ENCODE results near the gene UPF3A. TPM values are rescaled to one million over a fixed set of nuclear protein-coding genes. Genes with fewer than 3 reads are reported as not detected.

The UPF3A gene
- total and polyA plus RNA-seq, 9 of the 15 experiments (the other 6 are each of a cell fraction or from before 2014, with no cell fraction given) = 15.6 to 76.5 (median 40.9) TPM

DNA sequence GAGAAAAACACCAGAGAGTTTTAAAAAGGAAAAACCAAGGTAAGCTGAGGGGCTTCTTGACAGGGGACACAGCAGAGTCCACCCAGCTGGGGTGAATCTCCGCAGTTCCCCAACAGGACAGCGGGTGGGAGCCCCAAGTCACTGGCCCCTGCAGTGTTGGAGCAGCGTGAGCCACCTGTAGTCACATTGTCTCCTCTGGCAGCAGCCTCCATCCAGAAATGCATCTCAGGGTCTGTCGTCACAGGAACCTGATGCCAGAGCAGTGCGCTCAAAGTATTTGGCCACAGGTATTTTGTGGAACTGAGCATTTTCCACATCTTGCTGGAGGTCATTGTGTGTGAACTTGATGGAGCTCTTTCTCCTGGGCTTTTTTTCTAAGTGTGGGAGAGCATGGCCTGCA is 57.6 kb downstream of the UPF3A start (continued):
- TF ChIP-seq TRIM25 (IDR thresholded peaks at IDR 0.05; ENCODE audit: borderline replicate concordance) = no peak

DNA sequence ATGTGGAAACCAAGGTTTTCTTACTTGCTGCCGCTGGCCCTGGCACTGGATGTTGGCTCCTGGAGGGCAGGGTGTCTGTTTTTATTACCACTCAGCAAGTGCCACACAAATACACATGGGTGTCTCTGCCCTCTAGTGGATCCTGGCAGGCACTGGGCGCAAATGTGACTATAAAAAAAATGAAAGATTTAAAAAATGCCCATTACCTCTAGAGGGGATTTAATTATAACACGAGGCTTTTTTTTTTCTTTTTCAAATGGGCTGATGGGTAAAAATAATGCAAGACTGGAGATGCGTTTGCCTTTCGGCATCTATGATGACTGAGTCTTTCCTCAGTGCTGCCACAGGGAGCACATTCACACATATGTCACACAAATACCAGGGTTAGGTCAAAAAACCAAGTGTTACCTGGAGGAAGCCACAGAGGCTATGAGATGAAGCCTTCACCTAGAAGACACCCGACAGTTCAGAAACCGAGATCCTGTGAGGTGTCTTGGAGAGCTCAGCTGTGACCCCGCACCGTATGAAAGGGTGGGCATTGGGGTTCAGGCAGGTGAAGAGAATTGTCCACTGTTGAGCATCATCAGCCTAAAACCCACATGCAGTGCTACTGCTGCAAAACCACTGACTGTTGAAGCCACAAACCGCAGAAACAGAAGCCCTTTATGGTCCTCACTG is 58.6 kb downstream of the UPF3A start:
- DNase-seq (ENCODE audit: extremely low read depth in 1 of 4, low spot score in 3 of 4) (no peak), ATAC-seq (peak; percentile 32; the same call in 2 of the 3 replicates)
- CTCF ChIA-PET (ENCODE audit: low intra/inter-chr PET ratio) = no interaction called here
- no peak for TF ChIP-seq GTF2B (IDR thresholded peaks at IDR 0.05; ENCODE audit: extremely low read depth, insufficient read length)
- TF ChIP-seq, protein P1, sequence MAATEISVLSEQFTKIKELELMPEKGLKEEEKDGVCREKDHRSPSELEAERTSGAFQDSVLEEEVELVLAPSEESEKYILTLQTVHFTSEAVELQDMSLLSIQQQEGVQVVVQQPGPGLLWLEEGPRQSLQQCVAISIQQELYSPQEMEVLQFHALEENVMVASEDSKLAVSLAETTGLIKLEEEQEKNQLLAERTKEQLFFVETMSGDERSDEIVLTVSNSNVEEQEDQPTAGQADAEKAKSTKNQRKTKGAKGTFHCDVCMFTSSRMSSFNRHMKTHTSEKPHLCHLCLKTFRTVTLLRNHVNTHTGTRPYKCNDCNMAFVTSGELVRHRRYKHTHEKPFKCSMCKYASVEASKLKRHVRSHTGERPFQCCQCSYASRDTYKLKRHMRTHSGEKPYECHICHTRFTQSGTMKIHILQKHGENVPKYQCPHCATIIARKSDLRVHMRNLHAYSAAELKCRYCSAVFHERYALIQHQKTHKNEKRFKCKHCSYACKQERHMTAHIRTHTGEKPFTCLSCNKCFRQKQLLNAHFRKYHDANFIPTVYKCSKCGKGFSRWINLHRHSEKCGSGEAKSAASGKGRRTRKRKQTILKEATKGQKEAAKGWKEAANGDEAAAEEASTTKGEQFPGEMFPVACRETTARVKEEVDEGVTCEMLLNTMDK (IDR thresholded peaks at IDR 0.05; ENCODE audit: borderline replicate concordance, insufficient read depth, low read depth, low read length, poor library complexity, severe bottlenecking) = peak; percentile 16
- no peak for TF ChIP-seq ZNF830 (CRISPR knock-in tag; IDR thresholded peaks at IDR 0.05)
- TF ChIP-seq HDGF (IDR thresholded peaks at IDR 0.05) = no peak
- TF ChIP-seq ZNF274 (IDR thresholded peaks at IDR 0.05; ENCODE audit: borderline replicate concordance, low read depth, low read length) = no peak
- TF ChIP-seq MCM5 (IDR thresholded peaks at IDR 0.05; ENCODE audit: low read depth) = no peak
- TF ChIP-seq, protein P2, sequence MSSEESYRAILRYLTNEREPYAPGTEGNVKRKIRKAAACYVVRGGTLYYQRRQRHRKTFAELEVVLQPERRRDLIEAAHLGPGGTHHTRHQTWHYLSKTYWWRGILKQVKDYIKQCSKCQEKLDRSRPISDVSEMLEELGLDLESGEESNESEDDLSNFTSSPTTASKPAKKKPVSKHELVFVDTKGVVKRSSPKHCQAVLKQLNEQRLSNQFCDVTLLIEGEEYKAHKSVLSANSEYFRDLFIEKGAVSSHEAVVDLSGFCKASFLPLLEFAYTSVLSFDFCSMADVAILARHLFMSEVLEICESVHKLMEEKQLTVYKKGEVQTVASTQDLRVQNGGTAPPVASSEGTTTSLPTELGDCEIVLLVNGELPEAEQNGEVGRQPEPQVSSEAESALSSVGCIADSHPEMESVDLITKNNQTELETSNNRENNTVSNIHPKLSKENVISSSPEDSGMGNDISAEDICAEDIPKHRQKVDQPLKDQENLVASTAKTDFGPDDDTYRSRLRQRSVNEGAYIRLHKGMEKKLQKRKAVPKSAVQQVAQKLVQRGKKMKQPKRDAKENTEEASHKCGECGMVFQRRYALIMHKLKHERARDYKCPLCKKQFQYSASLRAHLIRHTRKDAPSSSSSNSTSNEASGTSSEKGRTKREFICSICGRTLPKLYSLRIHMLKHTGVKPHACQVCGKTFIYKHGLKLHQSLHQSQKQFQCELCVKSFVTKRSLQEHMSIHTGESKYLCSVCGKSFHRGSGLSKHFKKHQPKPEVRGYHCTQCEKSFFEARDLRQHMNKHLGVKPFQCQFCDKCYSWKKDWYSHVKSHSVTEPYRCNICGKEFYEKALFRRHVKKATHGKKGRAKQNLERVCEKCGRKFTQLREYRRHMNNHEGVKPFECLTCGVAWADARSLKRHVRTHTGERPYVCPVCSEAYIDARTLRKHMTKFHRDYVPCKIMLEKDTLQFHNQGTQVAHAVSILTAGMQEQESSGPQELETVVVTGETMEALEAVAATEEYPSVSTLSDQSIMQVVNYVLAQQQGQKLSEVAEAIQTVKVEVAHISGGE (CRISPR knock-in tag; IDR thresholded peaks at IDR 0.05) = no peak
- TF ChIP-seq ZNF551 (CRISPR knock-in tag; IDR thresholded peaks at IDR 0.05) = no peak
- TF ChIP-seq ZNF384 (IDR thresholded peaks at IDR 0.05; ENCODE audit: low read depth, low read length) = 0 out of 2 replicates have a peak, but pooled peaks have one; percentile 26
- peak; percentile 15 to 46; a peak in 3 of 4 replicates for TF ChIP-seq RAD21 (CRISPR knock-in tag; conservative IDR thresholded peaks at IDR 0.05 in 1 of 2, IDR thresholded peaks at IDR 0.05 in 1 of 2)

More for the DNA sequence above, 58.6 kb downstream of the UPF3A start:
- 32% methylated on average over 10 of the region's 10 CpGs for whole genome bisulfite sequencing (ENCODE audit: insufficient coverage, low coverage, missing lambda C conversion rate)
- in situ Hi-C loops (cut with MboI) (no loop called here), intact Hi-C loops (cut with micrococcal nuclease) (no loop called here)
- Histone ChIP-seq H3K36me3 (ENCODE audit: control insufficient read depth, insufficient read depth, low read length) (no peaks in the 10 kb centered on the region), H3K79me2 (ENCODE audit: control insufficient read depth, insufficient read depth, low read length) (no peaks in the 10 kb centered on the region), H3K27ac (ENCODE audit: extremely low read depth, low read depth, low read length) (no peak overlapping the region), H3K4me3 (no peak overlapping the region), H3K9ac (ENCODE audit: insufficient read depth in 1 of 2, low read depth in 2 of 2, low read length in 2 of 2) (no peak overlapping the region), H3K9me3 (replicated peaks; ENCODE audit: control insufficient read depth, insufficient read depth, low read depth, low read length) (no peaks in the 10 kb centered on the region), H3K4me1 (replicated peaks in 1 of 2; ENCODE audit: control insufficient read depth in 2 of 2, insufficient read depth in 2 of 2, low read length in 2 of 2) (no peaks in the 10 kb centered on the region; a peak in 2 of 5 replicates), H3K9me1 (ENCODE audit: control insufficient read depth, insufficient read depth, low read length) (no peaks in the 10 kb centered on the region), H4K20me1 (replicated peaks; ENCODE audit: control insufficient read depth, insufficient read depth, low read length) (no peaks in the 10 kb centered on the region), H3K27me3 (ENCODE audit: control insufficient read depth in 2 of 2, insufficient read depth in 2 of 2, low read length in 2 of 2) (no peaks in the 10 kb centered on the region), H3K4me2 (ENCODE audit: insufficient read depth, low read length) (no peak overlapping the region), H2AFZ (ENCODE audit: low read depth, low read length) (peak overlapping the region; percentile 26; the same call in 1 of the 2 replicates)
- no peak for FAIRE-seq
- no TSS peak for BruUV-seq (replicated peaks)
- POLR2A ChIA-PET = no interaction called here

All from K562 (cell line).